ENCODE data around the gene TMBIM1. TPM values are rescaled to one million over a fixed set of nuclear protein-coding genes. Genes with fewer than 3 reads are reported as not detected.

The TMBIM1 gene
- total and polyA plus RNA-seq, 12 donors = 30.9 to 151 (median 110) TPM

GRCh38 chr2:218320704-218321336, 28.5 kb upstream of the TMBIM1 start:
- no peak overlapping the region for H3K27ac ChIP-seq

GRCh38 chr2:218319813-218320365, 27.6 kb upstream of the TMBIM1 start:
- no peaks in the 10 kb centered on the region for H3K27me3 ChIP-seq
- DNase-seq = no peak
- WGBS, 2 donors = 72 to 74% methylated on average over 6 of the region's 6 CpGs
- H3K9me3 ChIP-seq = no peaks in the 10 kb centered on the region
- no peaks in the 10 kb centered on the region for H3K36me3 ChIP-seq
- H3K4me3 ChIP-seq = no peak overlapping the region
- intact Hi-C loops (cut with DNase I) = loop anchor here in 1 of 10 donors (5.0 kb wide), 1 partner anchor 32 kb away; no protein-coding TSS in a partner anchor
- peaks cover 3 to 59% (median 20%) of the 10 kb centered on the region in 9 donors for H3K4me1 ChIP-seq
- no peak overlapping the region for H3K27ac ChIP-seq
- no peak for ATAC-seq
- TF ChIP-seq CTCF (IDR thresholded peaks at IDR 0.05) = no peak

More at GRCh38 chr2:218320704-218321336, 28.5 kb upstream of the TMBIM1 start:
- no peak for TF ChIP-seq CTCF (IDR thresholded peaks at IDR 0.05)
- Histone ChIP-seq H3K27me3 (no peaks in the 10 kb centered on the region), H3K36me3 (no peaks in the 10 kb centered on the region), H3K4me1 (peaks cover 3 to 67% (median 26%) of the 10 kb centered on the region in 9 donors), H3K4me3 (no peak overlapping the region), H3K9me3 (no peaks in the 10 kb centered on the region)
- WGBS, 2 donors = 95 to 98% methylated on average over 3 of the region's 3 CpGs
- ATAC-seq (no peak), DNase-seq (no peak)
- intact Hi-C loops (cut with DNase I) = no loop called here

GRCh38 chr2:218318241-218318640, 25.9 kb upstream of the TMBIM1 start:
- Histone ChIP-seq H3K27me3 (no peaks in the 10 kb centered on the region), H3K4me1 (peaks cover 3 to 44% (median 9%) of the 10 kb centered on the region in 9 donors), H3K36me3 (no peaks in the 10 kb centered on the region), H3K27ac (no peak overlapping the region), H3K9me3 (no peaks in the 10 kb centered on the region), H3K4me3 (no peak overlapping the region)
- TF ChIP-seq CTCF (IDR thresholded peaks at IDR 0.05) = no peak
- ATAC-seq (no peak), DNase-seq (no peak)
- intact Hi-C loops (cut with DNase I) = loop anchor here in 1 of 10 donors (5.0 kb wide), 1 partner anchor 34 kb away; no protein-coding TSS in a partner anchor
- 72 to 81% methylated on average over 7 of the region's 7 CpGs for WGBS, 2 donors

GRCh38 chr2:218317835-218318234, 25.5 kb upstream of the TMBIM1 start:
- Histone ChIP-seq H3K4me1 (peaks cover 3 to 44% (median 9%) of the 10 kb centered on the region in 9 donors), H3K27ac (no peak overlapping the region), H3K36me3 (no peaks in the 10 kb centered on the region), H3K27me3 (no peaks in the 10 kb centered on the region), H3K9me3 (no peaks in the 10 kb centered on the region), H3K4me3 (no peak overlapping the region)
- DNase-seq = no peak
- no peak for TF ChIP-seq CTCF (IDR thresholded peaks at IDR 0.05)
- intact Hi-C loops (cut with DNase I) = loop anchor here in 1 of 10 donors (5.0 kb wide), 1 partner anchor 34 kb away; no protein-coding TSS in a partner anchor
- WGBS, 2 donors = 94 to 98% methylated on average over 4 of the region's 4 CpGs
- no peak for ATAC-seq
